GM12891 (cell line): ENCODE measurements around the gene SMURF2.

Experiments used
- PAX5 ChIP-seq: IDR thresholded peaks from 2 replicates; pipeline ENCODE4 v1.6.1; 2011; ENCODE audit warnings: low read length, moderate library complexity, mild to moderate bottlenecking; ENCODE audit not compliant: insufficient read depth, severe bottlenecking
- POLR2A ChIP-seq: IDR thresholded peaks from 2 replicates; pipeline ENCODE4 v1.6.1; 2011; ENCODE audit warnings: low read depth, low read length, control low read depth
- POLR2AphosphoS5 ChIP-seq: IDR thresholded peaks from 2 replicates; pipeline ENCODE4 v1.6.1; 2011; ENCODE audit warnings: low read depth, low read length, control low read depth
- TAF1 ChIP-seq: IDR thresholded peaks from 2 replicates; pipeline ENCODE4 v1.6.1; 2011; ENCODE audit warnings: low read depth, low read length, control low read depth

DNA sequence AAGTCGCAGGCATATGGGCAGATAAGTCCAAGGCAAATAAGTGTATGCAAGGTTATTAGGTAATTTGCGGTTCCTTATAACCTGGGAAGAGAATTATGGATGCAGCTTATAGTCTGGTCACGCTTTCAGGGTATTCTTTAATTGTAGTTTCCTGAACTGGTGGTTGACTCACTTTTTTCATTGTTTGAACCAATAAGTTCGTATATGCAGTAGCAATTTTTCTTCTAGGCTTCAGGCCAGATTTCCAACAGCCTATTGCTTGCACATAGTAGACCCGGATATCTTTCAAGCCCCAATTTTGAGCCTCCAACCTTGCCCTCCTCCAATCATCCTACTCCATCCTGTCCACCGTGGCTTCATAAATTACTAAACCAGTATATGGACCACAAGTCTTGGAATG lies 142.5 kb downstream of the SMURF2 start:
- TF ChIP-seq POLR2A (no peak), PAX5 (no peak), POLR2AphosphoS5 (no peak), TAF1 (no peak)
